MM.1S (cell line): ENCODE results near the gene ST8SIA2.

Experiments used
- DNase-seq: peaks from one replicate; pipeline ENCODE4 v3.0.0-alpha.2; 2015
- H2AFZ ChIP-seq: fragments of 300-600 bp; sonication (generic); 2 replicates; pipeline ENCODE4 v1.6.0; 2016; ENCODE audit warnings: antibody characterized with exemption, low read length
- H3F3A ChIP-seq: fragments of 300-600 bp; sonication (generic); 2 replicates; pipeline ENCODE4 v1.6.1; 2016; ENCODE audit warnings: mild to moderate bottlenecking, antibody characterized with exemption, low read length, moderate library complexity, mixed read lengths; ENCODE audit not compliant: insufficient read depth
- H3K27ac ChIP-seq: fragments of 300-600 bp; sonication (generic); 2 replicates; pipeline ENCODE4 v1.5.1; 2016; ENCODE audit warnings: mild to moderate bottlenecking, low read length
- H3K27me3 ChIP-seq: fragments of 300-600 bp; sonication (generic); replicated peaks from 2 replicates; pipeline ENCODE4 v1.6.0; 2016; ENCODE audit warnings: low read length; ENCODE audit not compliant: insufficient read depth
- H3K36me3 ChIP-seq: fragments of 300-600 bp; sonication (generic); replicated peaks from 2 replicates; pipeline ENCODE4 v1.6.1; 2016; ENCODE audit warnings: mild to moderate bottlenecking, low read length, mixed read lengths; ENCODE audit not compliant: insufficient read depth
- H3K4me1 ChIP-seq: fragments of 300-600 bp; sonication (generic); 2 replicates; pipeline ENCODE4 v1.6.1; 2016; ENCODE audit warnings: low read length, mixed read lengths
- H3K4me2 ChIP-seq: fragments of 300-600 bp; sonication (generic); 2 replicates; pipeline ENCODE4 v1.6.0; 2016; ENCODE audit warnings: low read depth, low read length
- H3K4me3 ChIP-seq: fragments of 300-600 bp; sonication (generic); 2 replicates; pipeline ENCODE4 v1.5.1; 2016; ENCODE audit warnings: low read length, mixed read lengths
- H3K79me2 ChIP-seq: fragments of 300-600 bp; sonication (generic); 2 replicates; pipeline ENCODE4 v1.6.1; 2016; ENCODE audit warnings: mixed run types, low read length, mixed read lengths
- H3K9ac ChIP-seq: fragments of 300-600 bp; sonication (generic); 2 replicates; pipeline ENCODE4 v1.6.1; 2016; ENCODE audit warnings: low read length, mixed read lengths
- H3K9me2 ChIP-seq: fragments of 300-600 bp; sonication (generic); replicated peaks from 2 replicates; pipeline ENCODE4 v1.6.1; 2016; ENCODE audit warnings: mild to moderate bottlenecking, low read length, mixed read lengths; ENCODE audit not compliant: insufficient read depth
- H3K9me3 ChIP-seq: fragments of 300-600 bp; sonication (generic); replicated peaks from 2 replicates; pipeline ENCODE4 v1.6.1; 2016; ENCODE audit warnings: mild to moderate bottlenecking, low read length, mixed read lengths; ENCODE audit not compliant: insufficient read depth
- H4K20me1 ChIP-seq: fragments of 300-600 bp; sonication (generic); 2 replicates; pipeline ENCODE4 v1.6.1; 2016; ENCODE audit warnings: mild to moderate bottlenecking, low read length, moderate library complexity, mixed read lengths; ENCODE audit not compliant: insufficient read depth
- EZH2 ChIP-seq: fragments of 300-600 bp; sonication (generic); optimal IDR thresholded peaks from 2 replicates; pipeline ENCODE3; 2017; ENCODE audit warnings: low read depth, mild to moderate bottlenecking, antibody characterized with exemption, low read length, mixed read lengths
- EZH2phosphoT487 ChIP-seq: fragments of 300-600 bp; sonication (generic); IDR thresholded peaks from 2 replicates; pipeline ENCODE4 v1.6.1; 2018; ENCODE audit warnings: antibody characterized with exemption, low read length
- TF ChIP-seq, protein P1 (sequence below): fragments of 300-600 bp; sonication (generic); IDR thresholded peaks from 2 replicates; pipeline ENCODE4 v1.5.1; 2016; ENCODE audit warnings: antibody characterized with exemption, low read length, mixed read lengths

The ST8SIA2 gene

DNA sequence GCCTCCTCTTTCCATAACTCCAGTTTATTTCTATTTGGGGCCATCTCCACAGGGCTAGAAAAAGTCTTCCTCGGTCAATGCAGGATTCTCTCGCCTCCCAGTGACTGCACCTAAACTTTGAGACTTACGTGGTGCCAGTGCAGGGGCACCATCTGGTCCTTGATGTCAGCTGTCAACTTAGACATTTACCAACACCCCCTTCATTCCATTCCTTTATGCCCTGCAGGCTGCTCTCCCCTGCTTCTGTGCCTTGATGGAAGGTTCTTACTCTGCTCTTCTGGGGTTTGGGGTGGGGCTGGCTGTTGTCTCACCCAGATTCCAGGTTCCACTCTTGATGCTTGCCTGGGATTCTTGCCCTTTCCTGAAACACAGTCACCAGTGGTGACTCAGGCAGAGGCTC, 101.8 kb downstream of the ST8SIA2 start:
- Histone ChIP-seq H3K36me3 (no peaks in the 10 kb centered on the region), H3K9me2 (no peaks in the 10 kb centered on the region), H3K27ac (no peak overlapping the region), H3K27me3 (no peaks in the 10 kb centered on the region), H3K4me2 (no peak overlapping the region), H4K20me1 (no peaks in the 10 kb centered on the region), H3F3A (no peaks in the 10 kb centered on the region), H3K9ac (no peak overlapping the region), H3K9me3 (no peaks in the 10 kb centered on the region), H2AFZ (no peak overlapping the region), H3K79me2 (no peaks in the 10 kb centered on the region), H3K4me1 (no peaks in the 10 kb centered on the region), H3K4me3 (no peak overlapping the region)
- TF ChIP-seq, protein P1, sequence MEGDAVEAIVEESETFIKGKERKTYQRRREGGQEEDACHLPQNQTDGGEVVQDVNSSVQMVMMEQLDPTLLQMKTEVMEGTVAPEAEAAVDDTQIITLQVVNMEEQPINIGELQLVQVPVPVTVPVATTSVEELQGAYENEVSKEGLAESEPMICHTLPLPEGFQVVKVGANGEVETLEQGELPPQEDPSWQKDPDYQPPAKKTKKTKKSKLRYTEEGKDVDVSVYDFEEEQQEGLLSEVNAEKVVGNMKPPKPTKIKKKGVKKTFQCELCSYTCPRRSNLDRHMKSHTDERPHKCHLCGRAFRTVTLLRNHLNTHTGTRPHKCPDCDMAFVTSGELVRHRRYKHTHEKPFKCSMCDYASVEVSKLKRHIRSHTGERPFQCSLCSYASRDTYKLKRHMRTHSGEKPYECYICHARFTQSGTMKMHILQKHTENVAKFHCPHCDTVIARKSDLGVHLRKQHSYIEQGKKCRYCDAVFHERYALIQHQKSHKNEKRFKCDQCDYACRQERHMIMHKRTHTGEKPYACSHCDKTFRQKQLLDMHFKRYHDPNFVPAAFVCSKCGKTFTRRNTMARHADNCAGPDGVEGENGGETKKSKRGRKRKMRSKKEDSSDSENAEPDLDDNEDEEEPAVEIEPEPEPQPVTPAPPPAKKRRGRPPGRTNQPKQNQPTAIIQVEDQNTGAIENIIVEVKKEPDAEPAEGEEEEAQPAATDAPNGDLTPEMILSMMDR: no peak
- no peak for TF ChIP-seq EZH2
- TF ChIP-seq EZH2phosphoT487: no peak
- DNase-seq: no peak

DNA sequence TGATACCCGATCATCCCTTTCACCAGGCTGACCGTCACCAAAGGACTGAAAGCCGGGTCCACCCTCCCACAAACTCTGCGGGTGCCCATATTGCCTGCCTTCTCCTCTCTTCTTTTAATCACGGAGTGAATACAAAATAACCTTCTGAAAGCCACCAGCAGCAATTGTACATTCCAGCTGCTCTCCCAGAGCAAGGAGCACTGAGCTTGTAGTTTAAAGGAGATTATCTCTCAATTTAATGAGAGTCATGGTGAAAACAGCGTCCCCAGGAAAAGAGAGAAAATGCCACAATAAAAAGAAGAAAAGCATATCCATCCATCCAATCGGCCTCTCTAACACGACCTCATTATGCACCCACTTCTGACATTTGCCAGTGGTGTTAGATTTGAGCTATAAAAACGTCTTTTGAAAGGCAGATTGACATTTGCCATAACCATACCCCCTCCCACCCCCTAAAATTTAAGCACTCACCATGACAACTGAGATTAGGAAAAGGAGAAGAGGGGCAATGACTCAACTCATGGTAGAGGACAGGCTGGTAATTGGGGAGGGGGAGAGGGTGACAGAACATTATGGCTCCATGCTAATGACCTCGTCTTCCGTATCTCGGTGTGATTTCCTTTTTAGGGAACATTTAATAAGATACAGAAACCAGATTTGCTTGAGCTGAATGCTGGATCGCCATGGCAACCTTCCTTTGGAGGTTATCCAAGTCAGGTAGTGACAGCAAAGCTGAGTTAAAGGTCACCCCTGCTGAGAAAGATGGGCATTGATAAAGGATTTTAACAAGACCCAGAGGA, 106.2 kb downstream of the ST8SIA2 start:
- no peak overlapping the region for H3K27ac ChIP-seq

DNA sequence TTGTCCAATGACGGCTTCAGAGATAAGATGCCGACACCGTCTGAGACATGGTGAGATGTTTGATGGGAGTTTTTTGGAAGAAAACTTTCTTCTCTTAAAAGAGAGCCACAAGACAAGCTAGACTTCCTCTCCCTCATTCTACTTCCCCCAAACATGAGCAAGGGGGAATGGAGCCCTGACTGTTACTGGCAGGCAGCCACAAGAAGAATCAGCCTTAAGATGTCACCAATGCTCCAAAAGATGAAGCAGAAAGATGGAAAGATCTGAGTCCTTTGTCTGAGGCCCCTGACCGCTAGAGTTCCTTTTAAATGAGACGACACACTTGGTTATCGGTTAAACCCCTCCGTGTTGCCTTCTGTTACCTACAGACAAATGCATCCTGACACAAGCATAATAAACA, 108.7 kb downstream of the ST8SIA2 start:
- Histone ChIP-seq H3K4me2 (no peak overlapping the region), H3K27me3 (no peaks in the 10 kb centered on the region), H3K4me1 (0 out of 2 replicates have a peak, but pooled peaks cover 4% of the 10 kb centered on the region), H3K79me2 (no peaks in the 10 kb centered on the region), H3K36me3 (no peaks in the 10 kb centered on the region), H3K9ac (no peak overlapping the region), H4K20me1 (no peaks in the 10 kb centered on the region), H3K4me3 (no peak overlapping the region), H3K27ac (no peak overlapping the region), H2AFZ (no peak overlapping the region), H3F3A (0 out of 2 replicates have a peak, but pooled peaks cover 3% of the 10 kb centered on the region), H3K9me2 (no peaks in the 10 kb centered on the region), H3K9me3 (no peaks in the 10 kb centered on the region)
- no peak for DNase-seq
- TF ChIP-seq, protein P1: no peak
- TF ChIP-seq EZH2phosphoT487: no peak
- TF ChIP-seq EZH2: no peak

More for the DNA sequence above, 106.2 kb downstream of the ST8SIA2 start:
- no peaks in the 10 kb centered on the region for H3K79me2 ChIP-seq
- H3K9ac ChIP-seq: no peak overlapping the region
- no peak overlapping the region for H3K4me3 ChIP-seq
- H3F3A ChIP-seq: no peaks in the 10 kb centered on the region
- no peaks in the 10 kb centered on the region for H4K20me1 ChIP-seq
- H2AFZ ChIP-seq: no peak overlapping the region
- no peaks in the 10 kb centered on the region for H3K27me3 ChIP-seq
- no peaks in the 10 kb centered on the region for H3K36me3 ChIP-seq
- H3K4me2 ChIP-seq: no peak overlapping the region
- no peaks in the 10 kb centered on the region for H3K9me3 ChIP-seq
- DNase-seq: no peak
- no peaks in the 10 kb centered on the region for H3K4me1 ChIP-seq
- no peak for TF ChIP-seq EZH2phosphoT487
- H3K9me2 ChIP-seq: no peaks in the 10 kb centered on the region
